LNCAP (cell line): Measurements from ENCODE around the gene PER2.

Experiments
- TF ChIP-seq, protein P1 (sequence below): fragments of 450-650 bp; IDR thresholded peaks from 2 replicates; pipeline ENCODE4 v1.5.1; 2017; ENCODE audit warnings: mild to moderate bottlenecking

Gene PER2

DNA sequence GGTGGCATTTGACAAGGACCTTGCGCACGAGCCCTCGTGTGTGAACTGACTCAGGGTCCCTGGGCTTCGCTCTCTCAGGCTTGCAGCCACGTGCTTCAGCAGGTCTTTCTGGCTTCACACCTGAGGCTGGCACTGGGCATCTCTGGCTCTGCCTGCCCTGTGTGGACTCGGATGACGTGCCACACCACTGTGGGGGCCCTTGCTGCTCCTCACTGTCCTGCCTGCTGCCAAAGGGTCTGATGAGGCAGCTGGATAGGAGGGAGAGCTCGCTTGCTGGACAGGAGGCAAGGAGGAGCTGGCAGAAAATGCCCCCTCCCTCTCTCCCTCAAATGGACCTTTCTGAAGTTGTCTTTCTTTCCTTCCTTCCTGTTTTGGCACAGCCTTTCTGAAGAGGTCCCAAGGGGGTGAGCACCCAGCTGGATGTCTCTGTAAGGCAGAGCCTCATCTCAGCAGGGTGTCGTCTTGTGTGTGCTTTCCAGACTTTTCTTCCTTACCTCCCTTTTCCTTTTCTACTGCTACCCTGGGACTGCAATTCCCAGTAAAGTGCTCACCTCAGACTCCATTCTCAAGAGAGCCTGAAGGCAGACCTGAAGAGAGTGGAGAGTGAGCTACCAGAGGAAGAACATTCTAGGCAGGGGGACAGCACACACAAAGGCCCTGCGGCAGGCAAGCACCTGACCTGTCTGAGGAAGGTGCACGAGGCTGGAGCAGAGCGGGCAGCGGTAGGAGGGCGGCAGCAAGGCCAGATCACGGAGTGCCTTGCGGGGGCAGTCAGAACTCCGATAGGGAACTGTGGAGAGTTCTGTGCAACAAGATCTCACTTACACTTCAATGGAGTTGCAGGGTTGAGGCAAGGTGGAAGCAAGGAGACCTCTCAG lies 5.3 kb downstream of the PER2 start:
- TF ChIP-seq, protein P1, sequence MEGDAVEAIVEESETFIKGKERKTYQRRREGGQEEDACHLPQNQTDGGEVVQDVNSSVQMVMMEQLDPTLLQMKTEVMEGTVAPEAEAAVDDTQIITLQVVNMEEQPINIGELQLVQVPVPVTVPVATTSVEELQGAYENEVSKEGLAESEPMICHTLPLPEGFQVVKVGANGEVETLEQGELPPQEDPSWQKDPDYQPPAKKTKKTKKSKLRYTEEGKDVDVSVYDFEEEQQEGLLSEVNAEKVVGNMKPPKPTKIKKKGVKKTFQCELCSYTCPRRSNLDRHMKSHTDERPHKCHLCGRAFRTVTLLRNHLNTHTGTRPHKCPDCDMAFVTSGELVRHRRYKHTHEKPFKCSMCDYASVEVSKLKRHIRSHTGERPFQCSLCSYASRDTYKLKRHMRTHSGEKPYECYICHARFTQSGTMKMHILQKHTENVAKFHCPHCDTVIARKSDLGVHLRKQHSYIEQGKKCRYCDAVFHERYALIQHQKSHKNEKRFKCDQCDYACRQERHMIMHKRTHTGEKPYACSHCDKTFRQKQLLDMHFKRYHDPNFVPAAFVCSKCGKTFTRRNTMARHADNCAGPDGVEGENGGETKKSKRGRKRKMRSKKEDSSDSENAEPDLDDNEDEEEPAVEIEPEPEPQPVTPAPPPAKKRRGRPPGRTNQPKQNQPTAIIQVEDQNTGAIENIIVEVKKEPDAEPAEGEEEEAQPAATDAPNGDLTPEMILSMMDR = no peak

DNA sequence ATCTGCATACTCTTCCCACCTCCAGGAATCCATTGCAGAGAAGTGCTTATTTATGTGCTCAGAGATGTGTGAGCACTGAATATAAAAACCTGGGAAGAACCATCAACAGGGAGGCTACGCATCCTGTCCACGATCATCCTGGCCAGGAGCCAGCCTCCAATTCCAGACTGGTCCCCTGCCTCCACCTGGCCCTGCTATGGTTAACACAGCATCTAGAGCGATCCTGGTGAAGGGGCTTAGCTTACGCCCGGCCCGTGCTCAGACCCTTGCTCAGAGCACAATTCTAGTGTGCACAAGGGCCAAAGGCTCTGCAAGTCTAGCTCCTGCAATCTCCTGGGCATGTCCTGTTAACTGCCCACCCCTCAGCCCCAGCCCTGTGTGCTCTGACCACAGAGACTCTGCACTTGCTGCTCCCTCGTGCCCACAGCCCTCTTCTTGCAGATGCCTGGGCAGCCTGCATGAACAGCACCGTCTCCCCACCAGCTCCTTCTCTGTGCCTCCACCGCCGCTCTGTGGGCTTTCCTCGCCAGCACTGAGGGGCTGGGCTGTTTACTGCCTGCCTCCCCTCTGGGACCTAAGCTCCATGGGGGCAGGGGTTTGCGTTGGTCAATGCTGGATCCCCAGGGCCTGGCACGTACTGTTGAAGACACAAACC lies 6.5 kb downstream of the PER2 start:
- TF ChIP-seq, protein P1 = no peak

DNA sequence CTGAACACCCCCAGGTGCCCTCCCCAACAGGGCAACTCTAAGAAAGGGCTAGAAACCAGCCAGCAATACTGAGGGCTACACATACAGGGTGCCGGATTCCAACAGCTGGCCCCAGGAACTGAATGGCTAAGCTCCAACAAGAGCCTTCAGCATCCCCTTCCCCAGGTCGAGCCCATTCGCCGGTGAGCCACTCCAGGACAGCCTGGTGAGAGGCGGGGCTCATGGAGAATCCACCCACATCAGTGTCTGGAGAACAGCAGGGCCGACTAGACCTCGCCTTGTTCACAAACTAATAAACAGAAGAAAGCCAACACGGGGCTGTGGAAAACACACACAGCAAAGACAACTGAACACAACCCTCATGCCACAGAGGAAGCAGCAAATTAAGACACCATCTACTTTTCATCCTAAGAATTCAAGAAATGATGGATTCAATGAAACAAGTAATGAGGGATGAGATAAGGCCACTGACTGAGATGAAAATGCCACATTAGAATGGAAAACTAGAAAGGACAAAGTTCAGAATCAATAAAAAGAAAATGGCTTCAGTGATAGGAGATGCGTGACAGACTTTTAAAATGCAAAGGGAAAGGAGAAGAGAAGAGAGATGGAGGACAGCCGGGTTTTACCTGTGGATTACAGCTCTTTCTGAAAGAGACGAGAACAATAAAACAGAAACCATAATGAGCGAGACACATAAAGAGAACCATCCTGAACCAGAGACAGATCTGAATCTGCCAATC lies 8.2 kb downstream of the PER2 start:
- TF ChIP-seq, protein P1 = no peak

DNA sequence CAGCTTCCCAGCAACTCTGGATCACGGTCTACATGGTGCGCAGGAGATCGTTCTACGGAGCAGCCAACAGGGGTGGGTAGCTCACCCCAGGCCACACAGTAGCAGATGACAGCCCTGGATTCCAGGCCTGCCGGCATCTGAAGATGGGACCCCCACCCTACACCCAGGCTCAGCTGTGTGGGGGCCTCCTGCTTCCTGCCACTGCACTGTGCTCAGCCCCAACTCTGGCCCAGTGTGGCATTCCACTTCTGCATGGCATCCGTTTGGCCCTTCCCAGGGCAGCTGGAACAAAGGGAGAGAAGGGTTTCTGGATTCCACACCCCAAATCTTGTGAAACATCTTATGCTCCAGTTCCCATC lies 9.1 kb downstream of the PER2 start:
- TF ChIP-seq, protein P1 = no peak

DNA sequence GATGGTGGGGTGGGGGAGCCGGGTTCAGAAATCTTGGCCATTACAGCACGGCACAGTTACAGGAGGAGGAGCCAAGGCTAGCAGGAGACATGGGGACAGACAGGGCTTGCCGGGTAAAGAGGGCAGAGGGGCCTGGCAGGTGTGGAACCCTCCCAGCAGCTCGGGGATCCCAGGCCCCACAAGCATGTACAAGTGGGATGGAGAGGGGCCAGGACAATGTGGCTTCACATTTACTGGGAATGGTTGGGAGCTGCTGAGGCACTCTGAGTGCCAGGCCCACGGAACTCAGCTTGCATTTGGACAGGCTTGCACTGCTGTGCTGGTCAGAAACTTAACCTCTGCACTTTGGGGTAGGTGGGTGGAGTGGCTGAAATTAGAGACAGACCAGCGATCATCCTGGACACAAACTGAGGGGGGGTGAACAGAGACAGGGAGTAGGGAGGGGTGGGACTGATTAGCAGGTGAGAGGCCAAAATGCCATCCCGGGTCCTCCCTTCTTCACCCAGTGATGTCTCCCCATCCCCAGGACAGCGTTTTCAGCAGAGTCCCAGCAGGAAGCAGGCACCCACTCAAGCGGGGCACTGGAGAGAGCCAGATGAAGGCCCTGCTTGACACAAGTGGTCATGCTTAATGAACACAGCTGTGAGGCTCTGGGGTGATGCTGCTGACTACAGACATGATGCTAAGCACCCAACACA lies 9.6 kb downstream of the PER2 start:
- TF ChIP-seq, protein P1 = no peak

DNA sequence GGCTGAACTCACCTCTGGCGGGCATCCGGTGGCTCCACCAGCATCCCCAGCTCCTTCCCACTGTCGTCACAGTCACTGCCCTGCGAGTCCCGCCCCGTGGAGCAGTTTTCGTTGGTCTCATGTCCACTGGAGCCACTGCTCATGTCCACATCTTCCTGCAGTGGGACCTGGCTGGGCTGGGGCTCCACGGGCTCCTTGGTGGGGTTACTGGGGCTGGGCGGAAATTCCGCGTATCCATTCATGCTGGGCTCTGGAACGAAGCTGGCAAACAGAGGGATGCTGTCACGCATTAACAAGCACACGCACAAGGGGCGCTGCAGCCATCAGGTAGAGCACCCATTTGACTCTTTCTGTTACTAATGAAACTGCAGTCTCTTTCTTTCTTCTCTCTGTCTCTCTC lies 10.7 kb downstream of the PER2 start:
- TF ChIP-seq, protein P1 = no peak; the same call in 1 of the 2 replicates
